ENCODE measurements around the gene PRKAB2.
"Not testable (repeated sequence)": the region's sequence is repeated elsewhere in the genome, so short reads cannot be mapped to it uniquely, and the experiment has no call there.

Gene PRKAB2

GRCh38 chr1:147171399-147172167 is 687 bp downstream of the PRKAB2 start:
- no peak for DNase-seq

- no peak for DNase-seq
These were observed 2.2 kb downstream of the PRKAB2 start for GRCh38 chr1:147169840-147170674.

GRCh38 chr1:147169171-147169570 is 3.1 kb downstream of the PRKAB2 start:
- DNase-seq: no peak

- DNase-seq: no peak
These were observed 3.6 kb downstream of the PRKAB2 start for GRCh38 chr1:147168626-147169058.

- no peak for DNase-seq
These were observed 4.9 kb downstream of the PRKAB2 start for GRCh38 chr1:147167365-147167764.

DNA sequence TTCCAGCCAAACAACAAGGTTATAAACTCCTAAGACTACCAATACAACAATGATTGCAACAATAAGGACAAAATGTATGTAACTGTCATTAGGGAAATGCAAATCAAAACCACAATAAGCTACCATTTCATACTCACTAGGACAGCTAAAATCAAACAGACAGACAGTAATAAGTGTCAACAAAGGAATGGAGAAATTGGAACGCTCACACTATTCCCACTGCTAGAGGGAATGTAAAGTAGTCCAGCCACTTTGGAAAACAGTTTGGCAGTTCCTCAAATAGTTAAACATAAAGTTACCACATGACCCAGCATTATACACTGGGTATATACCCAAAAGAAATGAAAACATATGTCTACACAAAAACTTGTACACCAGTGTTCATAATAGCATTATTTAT is 9.3 kb downstream of the PRKAB2 start:
- no peak for DNase-seq

GRCh38 chr1:147162093-147162492 is 10.2 kb downstream of the PRKAB2 start:
- DNase-seq: no peak

DNA sequence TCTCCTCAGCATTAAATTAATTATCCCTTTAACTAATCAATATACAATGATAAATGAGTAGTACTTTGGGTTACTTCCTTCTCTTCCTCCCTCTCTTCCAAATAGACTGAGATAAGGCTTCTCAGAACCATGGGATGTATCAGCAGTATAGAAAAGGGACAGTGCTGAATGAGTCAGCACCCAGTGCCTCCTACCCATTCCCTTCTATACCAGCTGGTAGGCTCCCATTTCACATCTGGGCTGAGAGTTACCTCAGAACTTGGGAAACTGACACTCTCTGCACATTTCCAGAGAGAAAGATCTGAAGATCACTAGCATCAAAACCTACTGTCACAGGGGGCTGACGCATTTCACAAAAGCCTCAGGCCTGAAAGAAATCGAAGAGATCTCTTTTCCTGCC is 15.2 kb downstream of the PRKAB2 start:
- DNase-seq: not testable (repeated sequence)

GRCh38 chr1:147156642-147157041 is 15.6 kb downstream of the PRKAB2 start:
- no peak for DNase-seq

- no peak for DNase-seq
These were observed 19.5 kb downstream of the PRKAB2 start for GRCh38 chr1:147152772-147153171.

GRCh38 chr1:147151244-147151643 is 21.0 kb downstream of the PRKAB2 start:
- DNase-seq: no peak

GRCh38 chr1:147142886-147143285 is 29.4 kb downstream of the PRKAB2 start:
- DNase-seq: no peak

- DNase-seq: not testable (repeated sequence)
These were observed 41.5 kb downstream of the PRKAB2 start for GRCh38 chr1:147130721-147131120.

DNA sequence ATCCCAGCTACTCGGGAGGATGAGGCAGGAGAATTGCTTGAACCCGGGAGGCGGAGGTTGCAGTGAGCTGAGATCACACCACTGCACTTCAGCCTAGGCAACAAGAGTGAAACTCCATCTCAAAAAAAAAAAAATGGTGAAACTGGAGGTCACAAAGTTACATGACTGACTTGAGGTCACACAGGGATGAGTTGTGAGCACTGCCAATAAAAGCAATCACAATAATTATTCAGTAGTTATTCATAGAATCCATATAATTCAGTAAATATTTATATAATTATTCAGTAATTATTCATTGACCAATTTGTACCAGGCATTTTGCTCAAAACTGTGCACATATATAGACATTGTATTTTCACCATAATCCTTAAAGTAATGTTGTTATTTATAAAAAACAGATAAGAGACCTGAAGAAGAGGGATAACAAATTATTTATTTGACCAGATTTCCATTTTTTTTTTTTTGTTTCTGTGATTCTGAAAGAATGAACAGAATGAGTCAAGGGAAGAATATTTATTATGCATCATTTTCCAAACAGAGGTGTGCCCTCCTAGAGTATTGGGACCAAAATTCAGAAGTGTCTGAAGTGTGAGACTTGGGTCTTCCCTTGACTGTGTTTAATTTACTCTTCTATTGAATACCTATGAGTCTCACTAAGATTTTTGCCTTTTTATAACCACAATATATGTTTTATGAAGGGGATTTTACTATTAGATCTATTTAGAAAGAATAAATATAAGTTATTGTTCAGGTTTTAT is 43.0 kb downstream of the PRKAB2 start:
- DNase-seq: no peak

DNA sequence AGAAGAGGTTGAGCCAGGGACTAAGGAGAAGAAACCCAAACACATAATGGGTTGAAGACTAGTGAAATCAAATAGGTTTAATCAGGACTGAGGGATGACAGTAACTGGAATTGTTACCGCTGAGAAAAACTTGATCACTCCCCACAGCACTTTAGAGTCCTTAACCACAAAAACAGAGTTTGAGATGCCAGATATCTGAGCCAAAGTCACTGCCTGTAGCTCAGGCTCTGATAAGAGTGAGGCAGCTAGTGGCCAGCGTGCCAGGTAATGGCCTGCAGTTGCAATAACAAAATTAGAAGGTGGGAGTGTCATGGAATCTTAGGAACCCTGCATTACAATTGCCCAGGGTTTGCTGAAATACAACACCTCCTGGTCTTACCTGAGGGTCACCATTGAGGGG is 48.0 kb downstream of the PRKAB2 start:
- no peak for DNase-seq

- no peak for DNase-seq
These were observed 55.2 kb downstream of the PRKAB2 start for GRCh38 chr1:147117109-147117508.

DNA sequence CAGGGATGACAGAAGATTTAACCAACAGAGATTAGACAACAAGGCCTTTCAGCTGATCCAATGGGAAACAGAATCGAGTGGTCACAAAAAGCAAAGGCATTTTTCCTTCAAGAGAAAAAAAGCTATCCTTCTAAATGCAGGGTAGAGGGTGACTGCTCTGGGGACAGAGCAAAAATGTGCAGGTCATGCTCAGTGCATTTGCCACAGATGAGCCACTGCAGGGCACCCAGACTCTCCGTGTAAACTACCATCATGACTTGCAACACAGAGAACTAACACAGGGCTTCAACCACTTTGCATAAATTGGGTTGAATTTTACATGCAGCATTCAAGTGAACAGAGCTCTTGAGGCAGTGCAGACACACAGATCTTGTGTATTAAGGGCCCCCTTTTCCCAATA is 56.8 kb downstream of the PRKAB2 start:
- no peak for DNase-seq

DNA sequence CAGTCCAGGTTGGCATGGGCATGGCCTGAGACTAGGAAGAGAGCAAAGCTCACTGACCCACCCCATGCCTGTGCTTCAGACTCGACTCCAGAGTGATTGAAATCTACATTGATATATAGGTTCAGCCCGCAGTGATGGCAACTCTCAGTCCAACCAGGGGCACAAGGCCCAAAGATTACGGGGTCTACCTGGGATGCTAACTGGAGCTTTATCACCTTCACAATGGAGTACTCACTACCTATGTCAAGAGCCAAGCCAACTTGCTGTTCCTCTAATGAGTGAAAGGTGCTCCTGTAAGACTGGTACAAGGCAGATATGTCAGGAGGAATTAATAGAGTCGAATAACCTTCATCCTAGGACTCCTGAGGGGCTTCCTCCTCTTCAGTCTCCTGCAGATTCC is 57.2 kb downstream of the PRKAB2 start:
- not testable (repeated sequence) for DNase-seq

DNA sequence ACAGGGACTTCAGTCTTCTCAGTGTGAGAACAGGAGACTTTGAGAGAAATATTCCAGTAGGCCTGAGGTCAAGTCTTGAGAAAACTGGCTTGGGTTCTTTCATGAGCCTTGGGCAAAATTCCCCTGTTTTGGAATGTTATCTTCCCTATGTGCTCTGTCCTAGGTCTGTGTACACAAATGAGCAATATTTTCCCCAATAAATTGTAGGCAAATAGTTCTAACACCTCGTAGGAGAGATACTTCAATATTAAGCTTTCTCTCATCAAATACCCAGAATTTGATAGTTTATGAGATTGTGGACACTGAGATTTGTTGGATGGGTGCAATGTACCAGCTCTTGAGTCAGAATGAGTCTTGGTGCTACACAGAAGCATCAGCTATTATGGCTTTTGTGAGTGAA is 57.9 kb downstream of the PRKAB2 start:
- DNase-seq: not testable (repeated sequence)

DNA sequence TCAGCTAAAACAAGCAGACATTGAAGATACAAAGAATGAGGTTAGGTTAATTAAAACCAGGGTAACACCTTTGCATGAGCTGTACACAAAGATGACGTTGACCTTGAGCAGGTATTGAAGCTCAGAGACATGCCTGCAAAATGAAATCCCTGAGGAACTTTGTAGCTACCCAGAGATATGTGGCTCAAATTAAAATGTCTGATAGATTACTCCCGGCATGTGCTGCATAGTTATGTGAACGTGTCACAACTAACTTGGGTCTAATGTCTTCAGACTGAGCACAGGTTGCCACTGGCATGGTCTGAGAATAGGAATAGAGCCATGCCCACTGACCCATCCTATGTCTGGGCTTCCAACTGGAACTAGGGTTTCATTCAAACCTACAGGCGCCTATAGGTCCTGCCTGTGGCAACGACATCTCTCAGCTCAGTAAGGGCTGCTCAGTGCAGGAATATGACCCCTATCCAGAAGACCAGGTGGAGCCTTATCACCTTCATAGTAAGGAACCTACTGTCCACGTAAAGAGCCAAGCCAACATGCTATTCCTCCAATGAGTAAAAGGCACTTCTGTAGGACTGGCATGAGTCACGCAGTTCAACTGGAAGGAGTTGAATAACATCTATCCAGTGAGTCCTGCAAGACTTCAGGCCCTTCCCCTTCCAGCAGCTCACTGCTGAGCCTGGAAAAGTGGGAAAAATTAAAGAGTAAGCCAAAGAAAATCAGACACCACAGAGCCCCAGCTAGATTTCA is 60.7 kb downstream of the PRKAB2 start:
- no peak for DNase-seq

DNA sequence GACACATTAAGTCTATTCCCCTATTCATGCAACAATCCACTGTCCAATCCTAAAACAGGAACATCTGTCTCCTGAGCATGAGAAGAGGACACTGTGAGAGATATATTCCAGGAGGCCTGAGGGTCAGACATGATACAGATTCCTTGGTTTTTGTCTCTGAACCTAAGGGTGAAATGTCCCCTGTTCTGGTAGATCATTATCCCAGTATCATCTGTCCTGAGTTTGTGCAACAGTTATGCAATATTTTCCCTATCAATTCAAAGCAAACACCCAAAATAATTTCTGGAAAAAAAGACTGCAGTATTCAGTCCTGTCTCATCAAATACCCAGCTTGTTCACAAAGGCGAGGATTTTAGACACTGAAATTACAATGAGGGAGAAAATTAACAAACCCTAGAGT is 61.4 kb downstream of the PRKAB2 start:
- DNase-seq: no peak

DNA sequence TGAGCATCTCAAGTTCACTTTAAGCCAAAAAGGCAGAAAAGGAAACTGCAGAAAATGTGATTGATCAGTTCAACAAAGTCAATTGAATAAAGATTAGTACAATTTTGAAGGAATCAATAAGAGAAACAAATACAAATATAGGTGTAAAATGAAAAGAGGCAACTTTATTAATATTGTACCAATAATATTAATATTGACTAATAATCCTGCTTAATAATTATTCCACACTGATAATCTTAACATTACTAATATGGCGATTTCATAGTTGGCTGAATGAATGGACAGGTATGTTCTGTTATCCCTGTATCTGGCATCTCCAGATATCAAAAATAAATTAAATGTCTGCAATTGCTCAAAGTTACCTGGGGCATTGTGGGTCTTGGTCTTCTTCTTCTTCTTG is 61.8 kb downstream of the PRKAB2 start:
- DNase-seq: no peak

GRCh38 chr1:147109762-147110161 is 62.5 kb downstream of the PRKAB2 start:
- DNase-seq: no peak

All from stimulated activated CD4-positive, alpha-beta T cell treated with anti-CD3 and anti-CD28 coated beads, Interleukin-2, amount 100 ng/mL, for 24 hours (primary cell).